Measurements from ENCODE around the gene PPM1L. TPM values are rescaled to one million over a fixed set of nuclear protein-coding genes. Genes with fewer than 3 reads are reported as not detected.
"Not testable (repeated sequence)": the region's sequence is repeated elsewhere in the genome, so short reads cannot be mapped to it uniquely, and the experiment has no call there.

PPM1L gene
- total RNA-seq, result 14.9 TPM
- long read RNA-seq, partial matches to known transcripts, result 0 of 3 reads
- long read RNA-seq, other reads (novel, unspliced or antisense), result 3 of 3 reads

DNA sequence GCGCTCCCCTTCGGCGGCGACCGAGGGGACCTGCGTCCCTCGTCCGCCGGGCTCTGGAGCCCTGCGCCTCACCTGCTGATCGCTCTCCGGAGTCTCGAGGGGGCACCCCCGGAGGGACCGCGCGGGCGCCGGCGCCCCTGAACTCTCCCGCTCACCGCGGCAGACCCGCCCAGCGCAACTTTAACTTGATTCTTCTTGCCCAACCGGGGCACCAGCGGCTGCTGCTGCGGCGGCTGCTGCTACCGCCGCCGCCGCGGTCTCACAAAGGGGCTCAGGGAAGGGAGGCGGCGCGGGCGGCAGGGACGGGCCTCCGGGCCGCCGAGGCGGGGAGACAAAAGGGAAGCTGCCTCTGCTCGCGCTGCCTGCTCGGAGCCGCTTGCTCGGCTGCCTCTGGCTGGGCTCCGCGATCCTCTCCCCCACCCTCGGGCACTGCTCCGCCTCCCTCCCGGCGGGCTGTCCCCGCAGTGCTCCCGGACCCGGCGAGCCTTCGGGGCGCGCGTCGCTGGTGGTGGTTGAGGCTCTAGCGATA, at the start of gene PPM1L:
Gene PPM1L, plus strand, starts transcription at position 456 of the 529 bp plus-strand sequence.
- peak; percentile 82 for DNase-seq
- peak; percentile 67 to 73 for ATAC-seq
- Histone ChIP-seq H3K4me3 (peak within 1 kb of the TSS; percentile 82), H3K4me1 (peaks cover 26% of the 10 kb centered on the region), H3K27me3 (ENCODE audit: low read depth) (no peaks in the 10 kb centered on the region), H3K27ac (peak within 1 kb of the TSS; percentile 93), H3K9me3 (no peaks in the 10 kb centered on the region), H3K36me3 (no peaks in the 10 kb centered on the region)
- TF ChIP-seq CTCF (IDR thresholded peaks at IDR 0.05), result no peak
- intact Hi-C loops (cut with DNase I), result no loop called here

DNA sequence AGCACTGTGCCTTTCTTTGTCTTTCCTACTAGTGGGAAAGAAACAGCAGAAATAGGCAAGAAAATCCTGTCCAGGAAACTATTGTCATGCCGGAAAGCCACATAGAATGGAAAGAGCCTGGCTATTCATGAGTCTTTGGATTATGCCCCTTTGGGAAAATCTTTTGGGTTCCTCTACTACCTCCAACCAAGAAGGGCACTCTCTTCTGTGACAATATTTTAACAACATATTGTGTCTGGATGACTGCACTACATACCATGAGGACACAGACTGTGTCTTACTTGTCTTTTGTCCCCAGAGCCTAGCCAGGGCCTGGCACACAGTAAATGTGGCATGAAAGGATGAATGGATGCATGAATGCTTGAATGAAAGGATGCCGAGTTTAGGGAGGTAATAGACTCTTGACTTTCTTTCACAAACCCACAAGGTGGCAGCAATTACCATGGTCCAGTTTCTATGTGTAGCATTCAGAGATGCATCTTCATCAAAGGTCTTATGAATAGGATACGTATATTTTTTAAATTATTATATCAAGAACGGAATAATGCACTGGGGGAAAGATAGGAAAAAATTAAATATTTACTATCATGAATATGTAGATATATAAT, 48.7 kb upstream of the PPM1L start:
- TF ChIP-seq CTCF (IDR thresholded peaks at IDR 0.05), result peak; percentile 65
- H3K36me3 ChIP-seq, result no peaks in the 10 kb centered on the region

DNA sequence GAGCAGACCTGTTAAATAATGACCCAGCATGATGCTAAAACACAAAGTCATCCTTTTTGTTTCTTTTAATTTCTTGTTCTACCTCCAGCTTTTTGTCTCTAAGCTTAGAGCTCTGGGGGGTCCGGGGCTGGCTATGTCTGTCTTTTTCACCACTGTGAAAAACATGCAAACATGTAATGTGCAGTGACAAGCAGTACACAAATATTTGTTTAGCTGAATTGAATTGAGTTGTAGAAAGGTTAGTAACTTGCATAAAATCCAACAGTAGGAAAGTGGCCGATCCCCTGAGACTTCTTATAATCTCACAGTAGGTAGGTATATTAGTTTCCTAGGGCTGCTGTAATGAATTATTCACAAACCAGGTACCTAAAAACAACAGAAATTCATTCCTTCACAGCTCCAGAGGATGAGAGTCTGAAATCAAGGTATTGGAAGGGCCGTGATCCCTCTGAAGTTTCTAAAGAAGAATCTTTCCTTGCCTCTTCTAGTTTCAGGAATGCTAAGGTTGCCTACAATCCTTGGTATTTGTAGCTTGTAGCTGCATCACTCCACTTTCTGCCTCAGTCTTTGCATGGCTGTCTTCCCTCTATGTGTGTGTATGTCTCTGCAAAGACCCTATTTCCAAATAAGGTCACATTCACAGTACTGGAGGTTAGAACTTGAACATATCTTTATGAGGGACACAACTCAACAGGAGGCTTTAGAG, 46.4 kb upstream of the PPM1L start:
- no peak for ATAC-seq
- intact Hi-C loops (cut with DNase I), result loop anchor here (10.0 kb wide), 1 partner anchor 235 kb away; no protein-coding TSS in a partner anchor
- no peak for DNase-seq
- TF ChIP-seq CTCF (IDR thresholded peaks at IDR 0.05), result no peak
- Histone ChIP-seq H3K27me3 (ENCODE audit: low read depth) (no peaks in the 10 kb centered on the region), H3K36me3 (no peaks in the 10 kb centered on the region), H3K4me3 (no peak overlapping the region), H3K4me1 (no peaks in the 10 kb centered on the region), H3K27ac (no peak overlapping the region), H3K9me3 (no peaks in the 10 kb centered on the region)

More for the DNA sequence above, 48.7 kb upstream of the PPM1L start:
- Histone ChIP-seq H3K4me3 (no peak overlapping the region), H3K9me3 (no peaks in the 10 kb centered on the region), H3K27me3 (ENCODE audit: low read depth) (no peaks in the 10 kb centered on the region), H3K27ac (no peak overlapping the region), H3K4me1 (no peaks in the 10 kb centered on the region)
- intact Hi-C loops (cut with DNase I), result loop anchor here (10.0 kb wide), 1 partner anchor 238 kb away; no protein-coding TSS in a partner anchor
- DNase-seq, result no peak
- ATAC-seq, result peak; percentile 50 to 85

DNA sequence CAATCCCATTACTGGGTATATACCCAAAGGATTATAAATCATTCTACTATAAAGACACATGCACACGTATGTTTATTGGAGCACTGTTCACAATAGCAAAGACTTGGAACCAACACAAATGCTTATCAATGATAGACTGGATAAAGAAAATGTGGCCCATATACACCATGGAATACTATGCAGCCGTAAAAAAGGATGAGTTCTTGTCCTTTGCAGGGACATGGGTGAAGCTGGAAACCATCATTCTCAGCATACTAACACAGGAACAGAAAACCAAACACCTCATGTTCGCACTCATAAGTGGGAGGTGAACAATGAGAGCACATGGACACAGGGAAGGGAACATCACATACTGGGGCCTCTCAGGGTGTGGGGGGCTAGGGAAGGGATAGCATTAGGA, 42.9 kb upstream of the PPM1L start:
- H3K4me3 ChIP-seq; intact Hi-C loops (cut with DNase I); H3K9me3 ChIP-seq; H3K4me1 ChIP-seq; H3K27me3 ChIP-seq (ENCODE audit: low read depth); DNase-seq; H3K27ac ChIP-seq; H3K36me3 ChIP-seq; ATAC-seq: not testable (repeated sequence)

- Histone ChIP-seq H3K27me3 (ENCODE audit: low read depth) (no peaks in the 10 kb centered on the region), H3K4me1 (no peaks in the 10 kb centered on the region), H3K9me3 (no peaks in the 10 kb centered on the region), H3K4me3 (no peak overlapping the region), H3K36me3 (no peaks in the 10 kb centered on the region), H3K27ac (no peak overlapping the region)
- TF ChIP-seq CTCF (IDR thresholded peaks at IDR 0.05), result no peak
- DNase-seq, result no peak
- ATAC-seq, result no peak
- intact Hi-C loops (cut with DNase I), result no loop called here
Measured at GRCh38 chr3:160719710-160720109, 36.3 kb upstream of the PPM1L start.
